Liver (tissue), 9 donors: ENCODE data around the gene TATDN2. TPM values are rescaled to one million over a fixed set of nuclear protein-coding genes. Genes with fewer than 3 reads are reported as not detected.

Source experiments
- DNase-seq: peaks from one replicate; pipeline ENCODE4 v3.0.0-alpha.2; 2017; ENCODE audit warnings: low spot score
- H3K27ac ChIP-seq, 2 donors: one replicate each; pipeline ENCODE4 v1.7.0; 2013; ENCODE audit warnings: inconsistent platforms in 2 of 2, low read length in 2 of 2, control low read depth in 1 of 2, low read depth in 1 of 2, mild to moderate bottlenecking in 1 of 2
- H3K27me3 ChIP-seq, 4 donors: one replicate each; pipeline versions ENCODE4 v1.6.1 to v1.7.0; 2013; ENCODE audit warnings: low read length in 3 of 4, inconsistent platforms in 1 of 4, mild to moderate bottlenecking in 1 of 4, moderate library complexity in 1 of 4; ENCODE audit not compliant: control insufficient read depth in 4 of 4, insufficient read depth in 4 of 4
- H3K36me3 ChIP-seq, 4 donors: one replicate each; pipeline versions ENCODE4 v1.6.1 to v1.7.0; 2013; ENCODE audit warnings: low read length in 3 of 4, mild to moderate bottlenecking in 3 of 4, low read depth in 1 of 4, moderate library complexity in 1 of 4; ENCODE audit not compliant: control insufficient read depth in 4 of 4, insufficient read depth in 3 of 4
- H3K4me1 ChIP-seq, 4 donors: one replicate each; pipeline versions ENCODE4 v1.6.1 to v1.7.0; 2013; ENCODE audit warnings: low read length in 3 of 4, mild to moderate bottlenecking in 3 of 4, moderate library complexity in 1 of 4; ENCODE audit not compliant: control insufficient read depth in 4 of 4, insufficient read depth in 4 of 4
- H3K4me3 ChIP-seq, 3 donors: one replicate each; pipeline versions ENCODE4 v1.6.1 to v1.7.0; 2013; ENCODE audit warnings: low read length in 3 of 3, control low read depth in 1 of 3, low read depth in 1 of 3, mild to moderate bottlenecking in 1 of 3
- H3K9ac ChIP-seq, 2 donors: one replicate each; pipeline ENCODE4 v1.7.0; 2013; ENCODE audit warnings: low read length in 2 of 2, mild to moderate bottlenecking in 2 of 2, moderate library complexity in 2 of 2, control low read depth in 1 of 2, low read depth in 1 of 2
- H3K9me3 ChIP-seq, 4 donors: one replicate each; pipeline versions ENCODE4 v1.6.1 to v1.7.0; 2013; ENCODE audit warnings: low read length in 3 of 4; ENCODE audit not compliant: control insufficient read depth in 4 of 4
- ATF3 ChIP-seq: IDR thresholded peaks from 2 replicates; pipeline ENCODE4 v1.6.1; 2016; ENCODE audit warnings: antibody characterized with exemption
- CTCF ChIP-seq: fragments of 150-350 bp; IDR thresholded peaks from 2 replicates; pipeline ENCODE4 v1.5.1; 2017; ENCODE audit warnings: improper control_type of control experiment, low read depth, low read length; ENCODE audit not compliant: missing input control
- EGR1 ChIP-seq, 2 donors: IDR thresholded peaks; 2 replicates each; pipeline ENCODE4 v1.6.1; 2016 to 2018; ENCODE audit warnings: antibody characterized with exemption in 2 of 2, low read depth in 2 of 2
- FOXA1 ChIP-seq: IDR thresholded peaks from 2 replicates; pipeline ENCODE4 v1.6.1; 2016; ENCODE audit warnings: antibody characterized with exemption
- FOXA2 ChIP-seq: IDR thresholded peaks from 2 replicates; pipeline ENCODE4 v1.6.1; 2016; ENCODE audit warnings: antibody characterized with exemption
- GABPA ChIP-seq, 2 donors: IDR thresholded peaks in 1 of 2; conservative IDR thresholded peaks in 1 of 2; 2 replicates each; pipeline ENCODE4 v1.6.1; 2016; ENCODE audit warnings: antibody characterized with exemption in 2 of 2, mild to moderate bottlenecking in 1 of 2, moderate library complexity in 1 of 2
- HNF4G ChIP-seq: IDR thresholded peaks from 2 replicates; pipeline ENCODE4 v1.6.1; 2016; ENCODE audit warnings: antibody characterized with exemption
- MAX ChIP-seq: IDR thresholded peaks from 2 replicates; pipeline ENCODE4 v1.6.1; 2016; ENCODE audit warnings: antibody characterized with exemption
- RAD21 ChIP-seq, 2 donors: IDR thresholded peaks; 2 replicates each; pipeline ENCODE4 v1.6.1; 2016; ENCODE audit warnings: antibody characterized with exemption in 2 of 2, mild to moderate bottlenecking in 2 of 2
- REST ChIP-seq: IDR thresholded peaks from 2 replicates; pipeline ENCODE4 v1.6.1; 2016; ENCODE audit warnings: antibody characterized with exemption, mild to moderate bottlenecking
- RXRA ChIP-seq, 2 donors: IDR thresholded peaks; 2 replicates each; pipeline ENCODE4 v1.6.1; 2017 to 2018; ENCODE audit warnings: antibody characterized with exemption in 2 of 2, mild to moderate bottlenecking in 1 of 2
- SP1 ChIP-seq: IDR thresholded peaks from 2 replicates; pipeline ENCODE4 v1.6.1; 2018; ENCODE audit warnings: antibody characterized with exemption, mild to moderate bottlenecking
- YY1 ChIP-seq: IDR thresholded peaks from 2 replicates; pipeline ENCODE4 v1.6.1; 2016; ENCODE audit warnings: antibody characterized with exemption, mild to moderate bottlenecking
- ZBTB33 ChIP-seq: IDR thresholded peaks from 2 replicates; pipeline ENCODE4 v1.6.1; 2016; ENCODE audit warnings: antibody characterized with exemption
- WGBS: extraction: QIAGEN DNeasy Blood & Tissue Kit; methylation state at CpG from one replicate; pipeline ENCODE4 v1.1.7; 2013; 5-methylcytosine and 5-hydroxymethylcytosine counted together
- polyA plus RNA-seq, 2 donors: library from polyadenylated mRNA; stranded (reverse) in 1 of 2; unstranded in 1 of 2; fragments of 200-250 nt in 1 of 2; fragments of >200 nt in 1 of 2; fragmentation: Nextera tagmentation in 1 of 2; extraction: Ambion mirVana in 1 of 2; gene quantifications; one replicate each; pipeline versions ENCODE4 v1.2.1 to v1.2.3, GENCODE V29; 2013 to 2015
- total RNA-seq, 2 donors: library from RNA; depleted of rRNA; stranded (reverse); fragments of >200 nt; gene quantifications; one replicate each; pipeline ENCODE4 v1.2.3, GENCODE V29; 2014
- donor health status: healthy.
- donor health status: healthy.
- donor health status: healthy.
- donor health status: healthy.
- donor health status: healthy.

Gene TATDN2
- total and polyA plus RNA-seq, 4 donors: 3.7 to 14.2 (median 9.0) TPM

GRCh38 chr3:10320320-10320677, 72.0 kb downstream of the TATDN2 start:
- no peak for DNase-seq
- Histone ChIP-seq H3K9me3 (no peaks in the 10 kb centered on the region), H3K4me1 (peaks cover 7 to 33% (median 29%) of the 10 kb centered on the region in 4 donors), H3K27ac (peak overlapping the region; percentile 66 to 86), H3K36me3 (peaks cover 6 to 22% (median 13%) of the 10 kb centered on the region in 4 donors), H3K27me3 (no peaks in the 10 kb centered on the region), H3K9ac (peak overlapping the region; percentile 63 to 90), H3K4me3 (peak overlapping the region; percentile 86 to 93 (median 88))
- under 1% methylated on average over 9 of the region's 9 CpGs for WGBS
- no peak for TF ChIP-seq RAD21 (IDR thresholded peaks at IDR 0.05)
- TF ChIP-seq GABPA (IDR thresholded peaks at IDR 0.05 in 1 of 2, conservative IDR thresholded peaks at IDR 0.05 in 1 of 2): no peak
- TF ChIP-seq FOXA2: no peak
- TF ChIP-seq ATF3: no peak
- no peak for TF ChIP-seq RXRA (IDR thresholded peaks at IDR 0.05)
- TF ChIP-seq REST: no peak
- no peak for TF ChIP-seq EGR1 (IDR thresholded peaks at IDR 0.05; ENCODE audit: low read depth in 2 of 2)
- TF ChIP-seq SP1: no peak
- no peak for TF ChIP-seq ZBTB33
- no peak for TF ChIP-seq CTCF
- TF ChIP-seq FOXA1: no peak

- H3K4me1 ChIP-seq: peaks cover 7 to 32% (median 29%) of the 10 kb centered on the region in 4 donors
- no peak overlapping the region for H3K27ac ChIP-seq
- H3K4me3 ChIP-seq: no peak overlapping the region
- no peak for DNase-seq
- H3K9me3 ChIP-seq: no peaks in the 10 kb centered on the region
- 94% methylated on average over 8 of the region's 8 CpGs for WGBS
- H3K9ac ChIP-seq: no peak overlapping the region
- no peaks in the 10 kb centered on the region for H3K27me3 ChIP-seq
- peaks cover 0 to 11% (median 8%) of the 10 kb centered on the region in 4 donors for H3K36me3 ChIP-seq
- no peak for TF ChIP-seq FOXA2
- TF ChIP-seq RXRA (IDR thresholded peaks at IDR 0.05): no peak
- TF ChIP-seq ZBTB33: no peak
- TF ChIP-seq EGR1 (IDR thresholded peaks at IDR 0.05; ENCODE audit: low read depth in 2 of 2): no peak
- TF ChIP-seq ATF3: no peak
- TF ChIP-seq CTCF: no peak
- no peak for TF ChIP-seq RAD21 (IDR thresholded peaks at IDR 0.05)
- no peak for TF ChIP-seq YY1
- no peak for TF ChIP-seq FOXA1
- no peak for TF ChIP-seq HNF4G
- no peak for TF ChIP-seq MAX
Observed at GRCh38 chr3:10321630-10322351, 73.5 kb downstream of the TATDN2 start.
